Aorta (tissue), 5 donors: ENCODE data around the gene CEP112. TPM values are rescaled to one million over a fixed set of nuclear protein-coding genes. Genes with fewer than 3 reads are reported as not detected.

Source experiments
- ATAC-seq: fragments of 200-7000 bp; cut with Tn5 transposase; one replicate; pipeline ENCODE4 v1.9.1; 2022; ENCODE audit warnings: moderate library complexity; ENCODE audit not compliant: low FRiP score
- DNase-seq, 2 donors: peaks; one replicate each; pipeline ENCODE4 v3.0.0-alpha.2; 2020
- H3K27ac ChIP-seq, 2 donors: one replicate each; pipeline ENCODE4 v1.5.1; 2013; ENCODE audit warnings: low read length in 2 of 2, mild to moderate bottlenecking in 2 of 2, moderate library complexity in 2 of 2, control low read depth in 1 of 2, inconsistent platforms in 1 of 2, low read depth in 1 of 2
- H3K27me3 ChIP-seq, 2 donors: one replicate each; pipeline ENCODE4 v1.6.1; 2013; ENCODE audit warnings: control low read depth in 1 of 2, low read length in 1 of 2, mild to moderate bottlenecking in 1 of 2, moderate library complexity in 1 of 2; ENCODE audit not compliant: insufficient read depth in 2 of 2, control insufficient read depth in 1 of 2
- H3K36me3 ChIP-seq, 2 donors: one replicate each; pipeline ENCODE4 v1.6.1; 2013; ENCODE audit warnings: control low read depth in 1 of 2, low read length in 1 of 2, mild to moderate bottlenecking in 1 of 2; ENCODE audit not compliant: insufficient read depth in 2 of 2, control insufficient read depth in 1 of 2
- H3K4me1 ChIP-seq, 2 donors: one replicate each; pipeline ENCODE4 v1.6.1; 2013; ENCODE audit warnings: low read length in 2 of 2, control low read depth in 1 of 2, mild to moderate bottlenecking in 1 of 2, moderate library complexity in 1 of 2; ENCODE audit not compliant: insufficient read depth in 2 of 2, control insufficient read depth in 1 of 2
- H3K4me3 ChIP-seq, 2 donors: one replicate each; pipeline ENCODE4 v1.5.1; 2013; ENCODE audit warnings: low read length in 2 of 2, control low read depth in 1 of 2, mild to moderate bottlenecking in 1 of 2
- H3K9me3 ChIP-seq: one replicate; pipeline ENCODE4 v1.6.1; 2013; ENCODE audit warnings: mild to moderate bottlenecking, low read length; ENCODE audit not compliant: control insufficient read depth
- WGBS, 2 donors: extraction: QIAGEN DNeasy Blood & Tissue Kit; methylation state at CpG; one replicate each; pipeline ENCODE4 v1.1.7; 2013; 5-methylcytosine and 5-hydroxymethylcytosine counted together
- intact Hi-C, 2 donors: fragments of 100-400 bp; cut with DNase I; formaldehyde crosslinking; loops; one replicate each; pipeline versions ENCODE4 v1.14.2 to v1.15.0; 2022
- polyA plus RNA-seq, 2 donors: library from polyadenylated mRNA; stranded (reverse); fragments of 200-250 nt; gene quantifications; one replicate each; pipeline ENCODE4 v1.2.3, GENCODE V29; 2013
- total RNA-seq, 2 donors: library from RNA; stranded (reverse); fragmentation: NEBNext Ultra II Directional; extraction: Animal tissue kit (Norgen Biotek cat#: 25700); gene quantifications; one replicate each; pipeline ENCODE4 v1.2.1, GENCODE V29; 2021
- donor health status: healthy with polysubstance abuse.
- donor health status: Bipolar disorder and iron deficiency.
- donor health status: DM: no; HTN: no; CAD: no.
- donor health status: DM: no; HTN: no; CAD: no.
- donor health status: DM: yes; HTN: yes; CAD: no.

The CEP112 gene
- total and polyA plus RNA-seq, 4 donors: 17.5 to 47.5 (median 30.7) TPM

GRCh38 chr17:66149562-66149961, 42.4 kb downstream of the CEP112 start:
- no peak overlapping the region for H3K4me3 ChIP-seq
- intact Hi-C loops: no loop called here
- ATAC-seq (no peak), DNase-seq (no peak)
- H3K9me3 ChIP-seq: no peaks in the 10 kb centered on the region
- no peaks in the 10 kb centered on the region for H3K4me1 ChIP-seq
- H3K27ac ChIP-seq: no peak overlapping the region
- H3K36me3 ChIP-seq: no peaks in the 10 kb centered on the region
- no peaks in the 10 kb centered on the region for H3K27me3 ChIP-seq

- DNase-seq (no peak), ATAC-seq (no peak)
- H3K4me1 ChIP-seq: no peaks in the 10 kb centered on the region
- 95 to 97% methylated on average over 4 of the region's 4 CpGs for WGBS, 2 donors
- H3K9me3 ChIP-seq: no peaks in the 10 kb centered on the region
- no peak overlapping the region for H3K27ac ChIP-seq
- intact Hi-C loops: no loop called here
- no peaks in the 10 kb centered on the region for H3K27me3 ChIP-seq
- H3K36me3 ChIP-seq: peaks cover 0 to 2% of the 10 kb centered on the region in 2 donors
- H3K4me3 ChIP-seq: no peak overlapping the region
These were observed 45.5 kb downstream of the CEP112 start for GRCh38 chr17:66146394-66146793.

GRCh38 chr17:66143657-66144282, 48.2 kb downstream of the CEP112 start:
- no peak for ATAC-seq
- 92 to 96% methylated on average over 2 of the region's 2 CpGs for WGBS, 2 donors
- Histone ChIP-seq H3K9me3 (no peaks in the 10 kb centered on the region), H3K36me3 (peaks cover 0 to 2% of the 10 kb centered on the region in 2 donors), H3K4me1 (no peaks in the 10 kb centered on the region), H3K4me3 (no peak overlapping the region), H3K27ac (no peak overlapping the region), H3K27me3 (no peaks in the 10 kb centered on the region)
- no peak for DNase-seq
- intact Hi-C loops: no loop called here

GRCh38 chr17:66142428-66142827, 49.5 kb downstream of the CEP112 start:
- DNase-seq (no peak), ATAC-seq (no peak)
- no peaks in the 10 kb centered on the region for H3K27me3 ChIP-seq
- no peak overlapping the region for H3K4me3 ChIP-seq
- H3K27ac ChIP-seq: no peak overlapping the region
- H3K9me3 ChIP-seq: no peaks in the 10 kb centered on the region
- WGBS, 2 donors: 96 to 98% methylated on average over 7 of the region's 7 CpGs
- intact Hi-C loops: no loop called here
- H3K4me1 ChIP-seq: no peaks in the 10 kb centered on the region
- peaks cover 0 to 2% of the 10 kb centered on the region in 2 donors for H3K36me3 ChIP-seq

- Histone ChIP-seq H3K4me1 (no peaks in the 10 kb centered on the region), H3K36me3 (no peaks in the 10 kb centered on the region), H3K27ac (no peak overlapping the region), H3K9me3 (no peaks in the 10 kb centered on the region), H3K4me3 (no peak overlapping the region), H3K27me3 (no peaks in the 10 kb centered on the region)
- 96 to 97% methylated on average over 3 of the region's 3 CpGs for WGBS, 2 donors
- ATAC-seq (no peak), DNase-seq (no peak)
- intact Hi-C loops: no loop called here
These were observed 53.8 kb downstream of the CEP112 start for GRCh38 chr17:66138120-66138519.

GRCh38 chr17:66135896-66136295, 56.0 kb downstream of the CEP112 start:
- DNase-seq (no peak), ATAC-seq (no peak)
- Histone ChIP-seq H3K27ac (no peak overlapping the region), H3K4me1 (no peaks in the 10 kb centered on the region), H3K27me3 (no peaks in the 10 kb centered on the region), H3K9me3 (no peaks in the 10 kb centered on the region), H3K4me3 (no peak overlapping the region), H3K36me3 (no peaks in the 10 kb centered on the region)
- intact Hi-C loops: no loop called here
- 88 to 90% methylated on average over 3 of the region's 3 CpGs for WGBS, 2 donors

GRCh38 chr17:66135219-66135618, 56.7 kb downstream of the CEP112 start:
- intact Hi-C loops: no loop called here
- Histone ChIP-seq H3K4me1 (no peaks in the 10 kb centered on the region), H3K4me3 (no peak overlapping the region), H3K36me3 (no peaks in the 10 kb centered on the region), H3K27ac (no peak overlapping the region), H3K27me3 (no peaks in the 10 kb centered on the region), H3K9me3 (no peaks in the 10 kb centered on the region)
- 18 to 20% methylated on average over 2 of the region's 2 CpGs for WGBS, 2 donors
- DNase-seq: no peak
- no peak for ATAC-seq

- no peaks in the 10 kb centered on the region for H3K36me3 ChIP-seq
- DNase-seq: no peak
- H3K9me3 ChIP-seq: no peaks in the 10 kb centered on the region
- no peak overlapping the region for H3K4me3 ChIP-seq
- H3K27me3 ChIP-seq: no peaks in the 10 kb centered on the region
- intact Hi-C loops: no loop called here
- no peak overlapping the region for H3K27ac ChIP-seq
- no peak for ATAC-seq
- WGBS, 2 donors: 94 to 97% methylated on average over 4 of the region's 4 CpGs
- H3K4me1 ChIP-seq: no peaks in the 10 kb centered on the region
These were observed 62.2 kb downstream of the CEP112 start for GRCh38 chr17:66129759-66130158.

GRCh38 chr17:66126231-66126630, 65.7 kb downstream of the CEP112 start:
- Histone ChIP-seq H3K9me3 (peaks cover 1% of the 10 kb centered on the region), H3K27ac (no peak overlapping the region), H3K36me3 (peaks cover 0 to 6% of the 10 kb centered on the region in 2 donors), H3K27me3 (no peaks in the 10 kb centered on the region), H3K4me3 (no peak overlapping the region), H3K4me1 (peaks cover 0 to 1% of the 10 kb centered on the region in 2 donors)
- ATAC-seq (no peak), DNase-seq (no peak)
- intact Hi-C loops: no loop called here
- 95% methylated on average over 5 of the region's 5 CpGs for WGBS, 2 donors
